HG03060 (cell line): ENCODE results near the gene FAM219A.

Experiments
- ATAC-seq: cut with Tn5 transposase; IDR thresholded peaks from one replicate; pipeline ENCODE4 v1.9.1; 2021; ENCODE audit warnings: low read depth, moderate number of reproducible peaks; ENCODE audit not compliant: unreplicated experiment

FAM219A gene

GRCh38 chr9:34405719-34406118 lies 52.7 kb downstream of the FAM219A start:
- no peak for ATAC-seq

GRCh38 chr9:34403554-34404380 lies 54.6 kb downstream of the FAM219A start:
- ATAC-seq, result no peak

GRCh38 chr9:34400686-34401602 lies 57.4 kb downstream of the FAM219A start:
- no peak for ATAC-seq

- no peak for ATAC-seq
Measured at GRCh38 chr9:34400275-34400674, 58.1 kb downstream of the FAM219A start.

- no peak for ATAC-seq
Measured at GRCh38 chr9:34399729-34400128, 58.6 kb downstream of the FAM219A start.

GRCh38 chr9:34398875-34399274 lies 59.5 kb downstream of the FAM219A start:
- ATAC-seq, result no peak

- ATAC-seq, result no peak
Measured at GRCh38 chr9:34396276-34397214, 61.8 kb downstream of the FAM219A start.

- no peak for ATAC-seq
Measured at GRCh38 chr9:34392511-34392910, 65.9 kb downstream of the FAM219A start.

GRCh38 chr9:34387239-34387638 lies 71.1 kb downstream of the FAM219A start:
- no peak for ATAC-seq

GRCh38 chr9:34386656-34387055 lies 71.7 kb downstream of the FAM219A start:
- ATAC-seq, result no peak

- ATAC-seq, result no peak
Measured at GRCh38 chr9:34385561-34386230, 72.7 kb downstream of the FAM219A start.

- ATAC-seq, result no peak
Measured at GRCh38 chr9:34384368-34385165, 73.8 kb downstream of the FAM219A start.

- ATAC-seq, result no peak
Measured at GRCh38 chr9:34383904-34384303, 74.5 kb downstream of the FAM219A start.

- no peak for ATAC-seq
Measured at GRCh38 chr9:34382879-34383278, 75.5 kb downstream of the FAM219A start.

GRCh38 chr9:34382054-34382453 lies 76.3 kb downstream of the FAM219A start:
- no peak for ATAC-seq

- no peak for ATAC-seq
Measured at GRCh38 chr9:34381323-34381722, 77.0 kb downstream of the FAM219A start.

GRCh38 chr9:34380511-34381315 lies 77.7 kb downstream of the FAM219A start:
- no peak for ATAC-seq

GRCh38 chr9:34380034-34380510 lies 78.3 kb downstream of the FAM219A start:
- no peak for ATAC-seq
